Measurements from ENCODE around the gene HOPX.

GRCh38 chr4:56654238-56654632 is 26.9 kb downstream of the HOPX start:
- no peak for TF ChIP-seq CTCF (IDR thresholded peaks at IDR 0.05; ENCODE audit: insufficient read depth, low read length)
- no peak for TF ChIP-seq POLR2AphosphoS5 (IDR thresholded peaks at IDR 0.05; ENCODE audit: low read depth)
- TF ChIP-seq GABPA (IDR thresholded peaks at IDR 0.05; ENCODE audit: low read depth): no peak
- no peak for TF ChIP-seq REST (IDR thresholded peaks at IDR 0.05; ENCODE audit: insufficient replicate concordance, low read depth)
- no peak for TF ChIP-seq SPI1 (IDR thresholded peaks at IDR 0.05; ENCODE audit: borderline replicate concordance, low read depth)

All from HL-60 (cell line).